NOMO-1 (cell line): Measurements from ENCODE around the gene BMPER.
A peak's percentile ranks its signal among the peaks of the same experiment; 100 is the strongest.
"Not testable (repeated sequence)": the region's sequence is repeated elsewhere in the genome, so short reads cannot be mapped to it uniquely, and the experiment has no call there.

Experiments used
- DNase-seq, 2 experiments: peaks; one replicate each; lab custom pipeline; 2025; ENCODE audit not compliant: unreplicated experiment in 2 of 2; lab: John Stamatoyannopoulos, UW

The BMPER gene

GRCh38 chr7:34165466-34165865 lies 260.1 kb downstream of the BMPER start:
- no peak for DNase-seq

GRCh38 chr7:34165927-34166550 lies 260.7 kb downstream of the BMPER start:
- DNase-seq = peak; percentile 44 to 66

GRCh38 chr7:34168013-34168412 lies 262.7 kb downstream of the BMPER start:
- DNase-seq = no peak

GRCh38 chr7:34174688-34175616 lies 269.6 kb downstream of the BMPER start:
- not testable (repeated sequence) for DNase-seq

GRCh38 chr7:34175837-34176236 lies 270.5 kb downstream of the BMPER start:
- DNase-seq = no peak

- DNase-seq = no peak
Observed at GRCh38 chr7:34177476-34177875, 272.1 kb downstream of the BMPER start.

GRCh38 chr7:34181271-34181958 lies 276.1 kb downstream of the BMPER start:
- no peak for DNase-seq

- no peak for DNase-seq
Observed at GRCh38 chr7:34184466-34184865, 279.1 kb downstream of the BMPER start.

- DNase-seq = no peak
Observed at GRCh38 chr7:34187798-34188307, 282.5 kb downstream of the BMPER start.

- no peak for DNase-seq
Observed at GRCh38 chr7:34189031-34189430, 283.7 kb downstream of the BMPER start.

GRCh38 chr7:34190299-34190698 lies 285.0 kb downstream of the BMPER start:
- no peak for DNase-seq

- DNase-seq = no peak
Observed at GRCh38 chr7:34191162-34191561, 285.8 kb downstream of the BMPER start.

- no peak for DNase-seq
Observed at GRCh38 chr7:34191771-34192479, 286.6 kb downstream of the BMPER start.

GRCh38 chr7:34192906-34193305 lies 287.6 kb downstream of the BMPER start:
- no peak for DNase-seq

GRCh38 chr7:34198231-34198641 lies 292.9 kb downstream of the BMPER start:
- no peak for DNase-seq
